ENCODE results near the gene ARAP2.

The ARAP2 gene

DNA sequence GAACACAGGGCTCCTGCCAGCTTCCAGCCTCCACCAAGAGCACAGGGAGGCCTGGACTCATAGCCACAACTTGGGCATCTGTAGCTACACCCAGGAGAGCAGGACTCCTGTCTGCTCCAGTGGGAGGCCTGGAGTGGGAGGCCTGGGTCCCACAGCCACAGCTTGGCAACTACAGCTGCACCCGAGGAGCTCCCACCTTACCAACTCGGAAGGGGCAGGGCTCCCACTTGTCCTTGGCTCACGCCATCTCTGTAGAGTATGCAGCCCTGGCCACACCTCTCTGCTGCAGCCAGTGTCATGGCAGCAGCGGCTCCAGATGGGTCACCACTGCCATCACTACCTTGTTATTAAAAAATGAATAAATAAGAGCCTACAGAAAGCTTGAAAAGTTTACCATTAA lies 45.5 kb downstream of the ARAP2 start:
- TF ChIP-seq, protein P1, sequence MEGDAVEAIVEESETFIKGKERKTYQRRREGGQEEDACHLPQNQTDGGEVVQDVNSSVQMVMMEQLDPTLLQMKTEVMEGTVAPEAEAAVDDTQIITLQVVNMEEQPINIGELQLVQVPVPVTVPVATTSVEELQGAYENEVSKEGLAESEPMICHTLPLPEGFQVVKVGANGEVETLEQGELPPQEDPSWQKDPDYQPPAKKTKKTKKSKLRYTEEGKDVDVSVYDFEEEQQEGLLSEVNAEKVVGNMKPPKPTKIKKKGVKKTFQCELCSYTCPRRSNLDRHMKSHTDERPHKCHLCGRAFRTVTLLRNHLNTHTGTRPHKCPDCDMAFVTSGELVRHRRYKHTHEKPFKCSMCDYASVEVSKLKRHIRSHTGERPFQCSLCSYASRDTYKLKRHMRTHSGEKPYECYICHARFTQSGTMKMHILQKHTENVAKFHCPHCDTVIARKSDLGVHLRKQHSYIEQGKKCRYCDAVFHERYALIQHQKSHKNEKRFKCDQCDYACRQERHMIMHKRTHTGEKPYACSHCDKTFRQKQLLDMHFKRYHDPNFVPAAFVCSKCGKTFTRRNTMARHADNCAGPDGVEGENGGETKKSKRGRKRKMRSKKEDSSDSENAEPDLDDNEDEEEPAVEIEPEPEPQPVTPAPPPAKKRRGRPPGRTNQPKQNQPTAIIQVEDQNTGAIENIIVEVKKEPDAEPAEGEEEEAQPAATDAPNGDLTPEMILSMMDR (IDR thresholded peaks at IDR 0.05; ENCODE audit: low read depth, low read length, missing control alignments): no peak
- DNase-seq (ENCODE audit: extremely low read depth, low read depth): no peak
- no peak overlapping the region for H3K4me3 ChIP-seq (replicated peaks; ENCODE audit: low read depth, low read length)

DNA sequence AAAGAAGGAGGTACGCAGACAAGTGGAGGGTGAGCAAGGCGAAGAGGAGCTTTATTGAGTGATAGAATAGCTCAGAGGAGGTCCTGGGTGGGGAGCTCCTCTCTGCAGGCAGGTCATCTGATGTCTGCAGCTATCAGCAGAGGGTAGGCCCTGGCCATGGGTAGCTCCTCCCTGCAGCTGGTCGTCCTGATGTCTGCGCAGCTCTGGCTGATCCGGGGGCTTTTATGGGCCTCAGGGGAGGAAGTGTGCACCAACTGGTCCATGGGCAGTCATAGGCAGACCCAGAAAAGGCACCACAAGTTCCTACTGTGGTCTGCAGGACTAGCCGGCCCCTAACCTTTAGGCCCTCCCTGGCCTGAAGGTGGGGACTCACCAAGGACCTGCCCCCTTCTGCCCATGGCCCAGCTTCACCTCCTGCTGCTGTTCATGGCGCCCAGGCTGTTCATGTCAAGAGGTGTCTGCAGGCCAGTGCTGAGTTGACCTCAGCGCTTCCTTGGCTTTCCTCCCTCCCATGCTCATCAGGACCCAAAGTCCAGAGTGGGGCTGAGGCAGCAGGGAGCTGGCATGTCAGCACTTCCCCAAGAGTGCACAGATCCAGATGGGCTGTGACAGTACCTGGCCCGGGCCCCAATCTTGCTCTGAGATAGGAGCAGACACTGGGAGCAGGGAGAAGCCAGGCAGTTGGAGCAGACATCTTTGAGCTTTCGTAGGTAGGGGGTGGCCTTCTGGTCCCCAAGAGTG lies 46.1 kb downstream of the ARAP2 start:
- TF ChIP-seq, protein P1 (IDR thresholded peaks at IDR 0.05; ENCODE audit: low read depth, low read length, missing control alignments): no peak
- no peak for DNase-seq (ENCODE audit: extremely low read depth, low read depth)
- H3K4me3 ChIP-seq (replicated peaks; ENCODE audit: low read depth, low read length): no peak overlapping the region

DNA sequence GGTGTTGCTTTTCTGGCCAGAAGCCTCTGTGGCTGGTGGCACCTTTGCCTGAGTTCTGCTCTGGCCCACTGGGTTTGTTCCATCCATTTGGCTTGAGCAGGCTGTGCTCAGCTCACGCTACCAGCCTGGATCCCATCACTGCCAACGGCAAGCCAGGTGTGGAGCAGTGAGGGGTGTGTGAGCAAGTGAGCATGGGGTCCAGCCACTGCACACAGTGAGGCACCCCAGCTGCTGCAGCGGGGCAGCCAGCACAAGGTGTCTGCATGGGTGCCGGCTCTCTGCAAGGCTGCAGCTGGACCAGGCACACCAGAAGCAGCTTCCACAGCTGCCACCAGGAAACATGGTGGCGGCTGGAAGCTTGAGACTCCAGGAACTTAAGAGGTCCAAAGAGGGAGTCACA lies 46.8 kb downstream of the ARAP2 start:
- TF ChIP-seq, protein P1 (IDR thresholded peaks at IDR 0.05; ENCODE audit: low read depth, low read length, missing control alignments): no peak
- no peak overlapping the region for H3K4me3 ChIP-seq (replicated peaks; ENCODE audit: low read depth, low read length)
- no peak for DNase-seq (ENCODE audit: extremely low read depth, low read depth)

DNA sequence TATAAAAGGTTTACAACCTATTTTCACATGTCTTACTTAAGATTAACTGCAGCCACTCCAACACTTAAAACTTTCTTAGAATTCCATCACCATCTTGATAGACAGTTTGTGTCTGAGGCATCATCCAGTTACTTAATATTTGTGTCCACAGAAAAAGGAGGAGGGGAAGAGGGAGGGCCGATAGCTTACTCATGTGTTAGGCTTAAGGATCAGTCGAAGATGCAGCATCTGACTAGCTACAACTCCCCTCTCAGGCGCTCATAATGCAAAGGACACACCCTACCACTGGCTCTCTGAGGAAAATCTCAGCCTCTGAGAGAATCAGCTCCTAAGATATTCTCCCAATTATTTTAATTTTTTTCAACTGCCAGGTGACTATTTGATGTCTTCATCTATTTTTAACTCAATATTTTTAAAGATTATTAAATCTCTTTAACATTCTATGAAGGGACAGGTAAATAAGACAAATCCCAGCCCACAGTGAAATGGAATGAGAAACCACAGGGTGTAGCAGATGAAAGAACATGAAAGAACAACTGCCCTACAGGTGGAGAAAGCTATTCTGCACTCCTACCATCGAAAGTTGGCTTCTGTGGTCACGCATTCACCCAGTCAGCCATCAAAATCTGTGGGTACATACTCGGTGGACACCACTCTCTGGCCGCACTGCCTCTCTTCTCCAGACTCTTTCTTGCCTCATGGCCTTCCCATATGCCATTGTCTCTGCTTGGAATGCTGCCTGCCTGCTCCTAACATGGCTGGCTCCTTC lies 48.0 kb downstream of the ARAP2 start:
- TF ChIP-seq, protein P1 (IDR thresholded peaks at IDR 0.05; ENCODE audit: low read depth, low read length, missing control alignments): no peak
- no peak overlapping the region for H3K4me3 ChIP-seq (replicated peaks; ENCODE audit: low read depth, low read length)

DNA sequence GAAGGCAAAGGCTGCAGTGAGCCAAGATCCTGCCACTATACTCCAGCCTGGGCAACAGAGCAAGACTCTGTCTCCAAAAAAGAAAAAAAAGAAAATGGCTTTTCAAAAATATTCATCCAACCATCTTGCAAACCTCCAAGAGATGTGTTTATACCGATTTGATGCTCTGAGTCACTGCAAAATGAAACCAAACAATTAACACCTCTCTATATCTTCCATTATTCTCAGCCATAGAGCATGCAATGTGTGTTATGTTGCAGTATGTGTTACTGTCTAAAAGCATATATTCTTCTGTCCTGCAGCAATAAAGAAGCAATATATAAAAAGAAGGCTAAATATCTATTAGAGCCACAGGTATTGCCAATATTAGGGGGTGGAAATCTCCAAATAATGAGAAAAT lies 51.4 kb downstream of the ARAP2 start:
- TF ChIP-seq, protein P1 (IDR thresholded peaks at IDR 0.05; ENCODE audit: low read depth, low read length, missing control alignments): no peak
- no peak overlapping the region for H3K4me3 ChIP-seq (replicated peaks; ENCODE audit: low read depth, low read length)

More for the DNA sequence above, 48.0 kb downstream of the ARAP2 start:
- no peak for DNase-seq (ENCODE audit: extremely low read depth, low read depth)

DNA sequence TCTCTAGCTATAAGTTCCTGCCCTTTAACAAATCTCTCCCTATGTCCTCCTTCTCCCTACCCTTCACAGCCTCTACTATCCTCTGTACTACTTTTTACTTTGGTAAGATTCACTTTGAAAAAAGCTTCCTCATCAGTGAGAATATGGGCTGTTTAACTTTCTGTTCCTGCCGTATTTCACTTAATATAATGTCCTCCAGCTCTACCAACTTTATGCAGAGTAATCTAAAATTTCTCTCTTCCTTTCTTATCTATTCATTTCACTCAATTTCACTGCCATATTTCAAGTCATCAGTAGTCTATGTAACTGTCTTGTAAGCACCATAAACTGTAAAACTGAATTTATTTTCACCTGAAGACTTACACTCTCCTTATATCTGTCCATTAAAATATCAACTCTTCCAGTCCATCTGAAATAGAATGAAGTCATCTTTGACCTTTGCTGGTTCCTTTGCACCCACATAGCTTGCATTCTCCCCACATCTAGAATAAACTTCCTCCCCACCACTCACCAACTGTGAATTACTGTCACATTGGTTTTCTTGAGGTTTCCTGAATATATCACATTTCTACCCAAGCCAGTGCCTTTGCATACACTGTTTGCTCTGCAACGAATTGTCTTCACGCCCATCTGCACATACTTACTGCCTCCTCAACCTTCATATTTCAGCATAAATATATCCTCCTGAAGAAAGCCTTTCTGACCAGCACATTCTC lies 54.6 kb downstream of the ARAP2 start:
- TF ChIP-seq, protein P1 (IDR thresholded peaks at IDR 0.05; ENCODE audit: low read depth, low read length, missing control alignments): no peak
- DNase-seq (ENCODE audit: extremely low read depth, low read depth): no peak
- H3K4me3 ChIP-seq (replicated peaks; ENCODE audit: low read depth, low read length): no peak overlapping the region

More for the DNA sequence above, 51.4 kb downstream of the ARAP2 start:
- no peak for DNase-seq (ENCODE audit: extremely low read depth, low read depth)

All from HFF-Myc (cell line).